ENCODE data around the gene CEACAM5. TPM values are rescaled to one million over a fixed set of nuclear protein-coding genes. Genes with fewer than 3 reads are reported as not detected.

CEACAM5 gene
- total RNA-seq, 1 experiment from 2014 or later = 1.1 TPM

- no TSS peak for BruUV-seq (replicated peaks)
- CTCF ChIA-PET = no interaction called here
- H3K4me3 Mint-ChIP-seq (ENCODE audit: low read depth, unreplicated experiment) = no peak overlapping the region
- H3K36me3 Mint-ChIP-seq (ENCODE audit: insufficient read depth, unreplicated experiment) = no peaks in the 10 kb centered on the region
- intact Hi-C loops (cut with micrococcal nuclease; ENCODE audit: unreplicated experiment) = no loop called here
- no peak for TF ChIP-seq CTCF (IDR thresholded peaks at IDR 0.05; ENCODE audit: unreplicated experiment)
- H3K9me3 Mint-ChIP-seq (ENCODE audit: low read depth, unreplicated experiment) = peaks cover 3% of the 10 kb centered on the region
- H3K4me1 Mint-ChIP-seq (ENCODE audit: low read depth, unreplicated experiment) = no peaks in the 10 kb centered on the region
- peaks cover 90% of the 10 kb centered on the region for H3K27me3 Mint-ChIP-seq (ENCODE audit: unreplicated experiment)
- no peak for DNase-seq
- no peak overlapping the region for H3K27ac Mint-ChIP-seq (ENCODE audit: unreplicated experiment)
Observed at GRCh38 chr19:41671486-41671885, 36.9 kb upstream of the CEACAM5 start.

GRCh38 chr19:41682437-41682836 lies 26.0 kb upstream of the CEACAM5 start:
- TF ChIP-seq CTCF (IDR thresholded peaks at IDR 0.05; ENCODE audit: unreplicated experiment) = no peak
- no peak overlapping the region for H3K27ac Mint-ChIP-seq (ENCODE audit: unreplicated experiment)
- H3K4me3 Mint-ChIP-seq (ENCODE audit: low read depth, unreplicated experiment) = no peak overlapping the region
- H3K36me3 Mint-ChIP-seq (ENCODE audit: insufficient read depth, unreplicated experiment) = peaks cover 4% of the 10 kb centered on the region
- no TSS peak for BruUV-seq (replicated peaks)
- H3K4me1 Mint-ChIP-seq (ENCODE audit: low read depth, unreplicated experiment) = peaks cover 4% of the 10 kb centered on the region
- no peaks in the 10 kb centered on the region for H3K9me3 Mint-ChIP-seq (ENCODE audit: low read depth, unreplicated experiment)
- peak; percentile 32 for DNase-seq
- H3K27me3 Mint-ChIP-seq (ENCODE audit: unreplicated experiment) = peaks cover 68% of the 10 kb centered on the region
- CTCF ChIA-PET = interaction anchor here (0.9 kb wide), 1 partner anchor 355 kb away, joined by 3 read pairs; no protein-coding TSS in a partner anchor
- intact Hi-C loops (cut with micrococcal nuclease; ENCODE audit: unreplicated experiment) = no loop called here

GRCh38 chr19:41687419-41687818 lies 21.0 kb upstream of the CEACAM5 start:
- peaks cover 7% of the 10 kb centered on the region for H3K36me3 Mint-ChIP-seq (ENCODE audit: insufficient read depth, unreplicated experiment)
- intact Hi-C loops (cut with micrococcal nuclease; ENCODE audit: unreplicated experiment) = no loop called here
- no TSS peak for BruUV-seq (replicated peaks)

GRCh38 chr19:41688098-41688497 lies 20.3 kb upstream of the CEACAM5 start, which contains the start of gene CEACAM7:
Gene CEACAM7, minus strand, starts transcription at chr19:41688270. Its CDS starts 105 bp downstream, at chr19:41688165.
- H3K27me3 Mint-ChIP-seq (ENCODE audit: unreplicated experiment) = peaks cover 56% of the 10 kb centered on the region
- H3K27ac Mint-ChIP-seq (ENCODE audit: unreplicated experiment) = no peak within 1 kb of the TSS
- no peak for TF ChIP-seq CTCF (IDR thresholded peaks at IDR 0.05; ENCODE audit: unreplicated experiment)
- no TSS peak for BruUV-seq (replicated peaks)
- CTCF ChIA-PET = interaction anchor here (0.9 to 5.9 kb wide), 4 partner anchors 11 to 48 kb away, joined by 4 to 56 read pairs (median 8); no protein-coding TSS in a partner anchor
- peaks cover 5% of the 10 kb centered on the region for H3K36me3 Mint-ChIP-seq (ENCODE audit: insufficient read depth, unreplicated experiment)
- intact Hi-C loops (cut with micrococcal nuclease; ENCODE audit: unreplicated experiment) = no loop called here
- peaks cover 30% of the 10 kb centered on the region for H3K4me1 Mint-ChIP-seq (ENCODE audit: low read depth, unreplicated experiment)
- no peaks in the 10 kb centered on the region for H3K9me3 Mint-ChIP-seq (ENCODE audit: low read depth, unreplicated experiment)
- DNase-seq = no peak
- no peak within 1 kb of the TSS for H3K4me3 Mint-ChIP-seq (ENCODE audit: low read depth, unreplicated experiment)

More at GRCh38 chr19:41687419-41687818, 21.0 kb upstream of the CEACAM5 start:
- no peak overlapping the region for H3K27ac Mint-ChIP-seq (ENCODE audit: unreplicated experiment)
- no peaks in the 10 kb centered on the region for H3K9me3 Mint-ChIP-seq (ENCODE audit: low read depth, unreplicated experiment)
- H3K4me3 Mint-ChIP-seq (ENCODE audit: low read depth, unreplicated experiment) = no peak overlapping the region
- DNase-seq = no peak
- TF ChIP-seq CTCF (IDR thresholded peaks at IDR 0.05; ENCODE audit: unreplicated experiment) = no peak
- H3K27me3 Mint-ChIP-seq (ENCODE audit: unreplicated experiment) = peaks cover 56% of the 10 kb centered on the region
- H3K4me1 Mint-ChIP-seq (ENCODE audit: low read depth, unreplicated experiment) = peaks cover 30% of the 10 kb centered on the region
- CTCF ChIA-PET = interaction anchor here (0.9 to 5.9 kb wide), 4 partner anchors 11 to 47 kb away, joined by 5 to 56 read pairs (median 8); no protein-coding TSS in a partner anchor

All from Calu3 (cell line).